HepG2 (cell line): Measurements from ENCODE around the gene SHPK. TPM values are rescaled to one million over a fixed set of nuclear protein-coding genes. Genes with fewer than 3 reads are reported as not detected.
A peak's percentile ranks its signal among the peaks of the same experiment; 100 is the strongest.

ENCODE experiments used
- ARID4A ChIP-seq: sonication (generic); formaldehyde crosslinking; IDR thresholded peaks from 2 replicates; pipeline ENCODE4 v1.5.0; 2020; ENCODE audit warnings: mild to moderate bottlenecking, missing genetic modification reagents, borderline replicate concordance
- ARNT2 ChIP-seq: sonication (generic); formaldehyde crosslinking; IDR thresholded peaks from 2 replicates; pipeline ENCODE4 v1.8.0; 2022; ENCODE audit warnings: mild to moderate bottlenecking, low read depth, missing genetic modification reagents, moderate library complexity
- BORCS8-MEF2B ChIP-seq: sonication (generic); formaldehyde crosslinking; IDR thresholded peaks from 2 replicates; pipeline ENCODE4 v1.8.0; 2022; ENCODE audit warnings: mild to moderate bottlenecking, missing genetic modification reagents
- CTCF ChIP-seq: sonication (generic); formaldehyde crosslinking; IDR thresholded peaks from 2 replicates; pipeline ENCODE4 v1.5.0; 2020; ENCODE audit warnings: mild to moderate bottlenecking, missing genetic modification reagents, moderate library complexity
- DNMT3B ChIP-seq: conservative IDR thresholded peaks from 2 replicates; pipeline ENCODE4 v1.6.1; 2016; ENCODE audit warnings: missing biosample characterization, control low read depth
- E2F5 ChIP-seq: sonication (generic); formaldehyde crosslinking; conservative IDR thresholded peaks from 2 replicates; pipeline ENCODE4 v1.4.0; 2020; ENCODE audit warnings: missing genetic modification reagents
- EED ChIP-seq: sonication (generic); formaldehyde crosslinking; IDR thresholded peaks from 2 replicates; pipeline ENCODE4 v1.5.0; 2020; ENCODE audit warnings: mild to moderate bottlenecking, missing genetic modification reagents
- HNF4A ChIP-seq: sonication (generic); formaldehyde crosslinking; IDR thresholded peaks from 2 replicates; pipeline ENCODE4 v1.4.0; 2020; ENCODE audit warnings: missing genetic modification reagents
- KDM6A ChIP-seq: IDR thresholded peaks from 2 replicates; pipeline ENCODE4 v1.6.1; 2016; ENCODE audit warnings: low read depth
- MLLT10 ChIP-seq: sonication (generic); formaldehyde crosslinking; IDR thresholded peaks from 2 replicates; pipeline ENCODE4 v1.4.0; 2020; ENCODE audit warnings: missing genetic modification reagents
- MXD4 ChIP-seq: IDR thresholded peaks from 2 replicates; pipeline ENCODE4 v1.6.1; 2016; ENCODE audit warnings: mild to moderate bottlenecking, missing biosample characterization, missing genetic modification reagents
- PAF1 ChIP-seq: IDR thresholded peaks from 2 replicates; pipeline ENCODE4 v1.6.1; 2016; ENCODE audit warnings: missing genetic modification reagents, missing compliant biosample characterization
- POLR2G ChIP-seq: fragments of 200-400 bp; formaldehyde crosslinking; IDR thresholded peaks from 2 replicates; pipeline ENCODE4 v1.6.1; 2018; ENCODE audit warnings: mild to moderate bottlenecking, low read depth, low read length, moderate library complexity
- ZNF577 ChIP-seq: sonication (generic); formaldehyde crosslinking; IDR thresholded peaks from 2 replicates; pipeline ENCODE4 v1.4.0; 2020; ENCODE audit warnings: mild to moderate bottlenecking, low read depth, missing genetic modification reagents, borderline replicate concordance
- ZNF878 ChIP-seq: sonication (generic); formaldehyde crosslinking; IDR thresholded peaks from 2 replicates; pipeline ENCODE4 v1.8.1; 2023; ENCODE audit warnings: mild to moderate bottlenecking, missing genetic modification reagents, moderate library complexity
- polyA plus RNA-seq, 8 experiments: library from polyadenylated mRNA; depleted of rRNA in 3 of 8; stranded (reverse) in 7 of 8; unstranded in 1 of 8; fragments of >200 nt; fragmentation: Illumina TruSeq in 4 of 8; extraction: Trizol in 4 of 8; gene quantifications; 2 replicates each; pipeline versions ENCODE4 v1.2.1 to v1.2.3, GENCODE V29; 2011 to 2016; ENCODE audit warnings: low read depth in 4 of 8, missing spikeins in 1 of 8, mixed read lengths in 1 of 8; ENCODE audit not compliant: insufficient read depth in 1 of 8
- total RNA-seq, 5 experiments: library from RNA; depleted of rRNA; stranded (reverse); fragments of >200 nt; fragmentation: Illumina TruSeq; extraction: Trizol; gene quantifications; 2 replicates each; pipeline ENCODE4 v1.2.3, GENCODE V29; 2016; ENCODE audit warnings: low read depth in 1 of 5
- TF ChIP-seq, protein P1 (sequence below): IDR thresholded peaks from 2 replicates; pipeline ENCODE4 v1.6.1; 2012; ENCODE audit warnings: low read depth, low read length, improper control_type of control experiment
- TF ChIP-seq, protein P2 (sequence below): IDR thresholded peaks from 2 replicates; pipeline ENCODE4 v1.6.1; 2016; ENCODE audit warnings: control low read depth
- TF ChIP-seq, protein P3 (sequence below): IDR thresholded peaks from 2 replicates; pipeline ENCODE4 v1.6.1; 2016; ENCODE audit warnings: low read depth, control low read depth
- TF ChIP-seq, protein P4 (sequence below): sonication (generic); formaldehyde crosslinking; IDR thresholded peaks from 2 replicates; pipeline ENCODE4 v1.4.0; 2020; ENCODE audit warnings: missing genetic modification reagents; ENCODE audit errors: not compliant biosample characterization

The SHPK gene
- total and polyA plus RNA-seq, 2 of the 13 experiments (the other 11 are each of a cell fraction or from before 2014, with no cell fraction given): 16.2 to 30.9 TPM

DNA sequence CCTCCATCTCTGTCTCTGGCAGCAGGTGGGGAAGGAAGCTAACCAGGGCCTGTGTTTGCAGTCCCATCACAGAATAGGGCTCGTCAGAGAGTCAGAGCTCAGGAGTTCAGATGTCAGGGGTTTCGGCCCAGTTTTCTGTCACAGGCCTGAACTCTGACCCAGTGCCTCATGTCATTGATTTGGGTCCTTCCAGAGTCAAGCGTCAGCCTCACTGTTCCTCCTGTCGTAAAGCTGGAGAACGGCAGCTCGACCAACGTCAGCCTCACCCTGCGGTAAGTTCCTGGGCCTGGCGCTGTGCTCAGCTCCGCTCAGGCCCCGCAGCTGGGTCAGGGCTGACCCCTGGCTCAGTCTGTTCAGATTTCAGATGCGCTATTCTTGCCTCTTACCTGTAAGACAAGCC is 11.2 kb upstream of the SHPK start (continued):
- TF ChIP-seq ARID4A (CRISPR knock-in tag) (0 out of 2 replicates have a peak, but pooled peaks have one; percentile 20), EED (CRISPR knock-in tag) (no peak), ZNF878 (CRISPR knock-in tag) (no peak), E2F5 (CRISPR knock-in tag) (no peak), KDM6A (CRISPR knock-in tag) (no peak), DNMT3B (CRISPR knock-in tag) (no peak), ZNF577 (CRISPR knock-in tag) (no peak), ARNT2 (CRISPR knock-in tag) (no peak), MXD4 (CRISPR knock-in tag) (no peak), POLR2G (no peak), CTCF (CRISPR knock-in tag) (no peak), HNF4A (CRISPR knock-in tag) (peak; percentile 30; the same call in 1 of the 2 replicates), PAF1 (CRISPR knock-in tag) (no peak), MLLT10 (no peak), BORCS8-MEF2B (no peak)
- TF ChIP-seq, protein P1, sequence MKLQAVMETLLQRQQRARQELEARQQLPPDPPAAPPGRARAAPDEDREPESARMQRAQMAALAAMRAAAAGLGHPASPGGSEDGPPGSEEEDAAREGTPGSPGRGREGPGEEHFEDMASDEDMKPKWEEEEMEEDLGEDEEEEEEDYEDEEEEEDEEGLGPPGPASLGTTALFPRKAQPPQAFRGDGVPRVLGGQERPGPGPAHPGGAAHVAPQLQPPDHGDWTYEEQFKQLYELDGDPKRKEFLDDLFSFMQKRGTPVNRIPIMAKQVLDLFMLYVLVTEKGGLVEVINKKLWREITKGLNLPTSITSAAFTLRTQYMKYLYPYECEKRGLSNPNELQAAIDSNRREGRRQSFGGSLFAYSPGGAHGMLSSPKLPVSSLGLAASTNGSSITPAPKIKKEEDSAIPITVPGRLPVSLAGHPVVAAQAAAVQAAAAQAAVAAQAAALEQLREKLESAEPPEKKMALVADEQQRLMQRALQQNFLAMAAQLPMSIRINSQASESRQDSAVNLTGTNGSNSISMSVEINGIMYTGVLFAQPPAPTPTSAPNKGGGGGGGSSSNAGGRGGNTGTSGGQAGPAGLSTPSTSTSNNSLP: no peak
- TF ChIP-seq, protein P2, sequence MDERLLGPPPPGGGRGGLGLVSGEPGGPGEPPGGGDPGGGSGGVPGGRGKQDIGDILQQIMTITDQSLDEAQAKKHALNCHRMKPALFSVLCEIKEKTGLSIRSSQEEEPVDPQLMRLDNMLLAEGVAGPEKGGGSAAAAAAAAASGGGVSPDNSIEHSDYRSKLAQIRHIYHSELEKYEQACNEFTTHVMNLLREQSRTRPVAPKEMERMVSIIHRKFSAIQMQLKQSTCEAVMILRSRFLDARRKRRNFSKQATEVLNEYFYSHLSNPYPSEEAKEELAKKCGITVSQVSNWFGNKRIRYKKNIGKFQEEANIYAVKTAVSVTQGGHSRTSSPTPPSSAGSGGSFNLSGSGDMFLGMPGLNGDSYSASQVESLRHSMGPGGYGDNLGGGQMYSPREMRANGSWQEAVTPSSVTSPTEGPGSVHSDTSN (CRISPR knock-in tag): no peak
- TF ChIP-seq, protein P3, sequence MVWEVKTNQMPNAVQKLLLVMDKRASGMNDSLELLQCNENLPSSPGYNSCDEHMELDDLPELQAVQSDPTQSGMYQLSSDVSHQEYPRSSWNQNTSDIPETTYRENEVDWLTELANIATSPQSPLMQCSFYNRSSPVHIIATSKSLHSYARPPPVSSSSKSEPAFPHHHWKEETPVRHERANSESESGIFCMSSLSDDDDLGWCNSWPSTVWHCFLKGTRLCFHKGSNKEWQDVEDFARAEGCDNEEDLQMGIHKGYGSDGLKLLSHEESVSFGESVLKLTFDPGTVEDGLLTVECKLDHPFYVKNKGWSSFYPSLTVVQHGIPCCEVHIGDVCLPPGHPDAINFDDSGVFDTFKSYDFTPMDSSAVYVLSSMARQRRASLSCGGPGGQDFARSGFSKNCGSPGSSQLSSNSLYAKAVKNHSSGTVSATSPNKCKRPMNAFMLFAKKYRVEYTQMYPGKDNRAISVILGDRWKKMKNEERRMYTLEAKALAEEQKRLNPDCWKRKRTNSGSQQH (CRISPR knock-in tag): no peak
- TF ChIP-seq, protein P4, sequence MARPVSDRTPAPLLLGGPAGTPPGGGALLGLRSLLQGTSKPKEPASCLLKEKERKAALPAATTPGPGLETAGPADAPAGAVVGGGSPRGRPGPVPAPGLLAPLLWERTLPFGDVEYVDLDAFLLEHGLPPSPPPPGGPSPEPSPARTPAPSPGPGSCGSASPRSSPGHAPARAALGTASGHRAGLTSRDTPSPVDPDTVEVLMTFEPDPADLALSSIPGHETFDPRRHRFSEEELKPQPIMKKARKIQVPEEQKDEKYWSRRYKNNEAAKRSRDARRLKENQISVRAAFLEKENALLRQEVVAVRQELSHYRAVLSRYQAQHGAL: no peak
